Renal cortex interstitium (tissue), 11 donors: ENCODE measurements around the gene MED28. TPM values are rescaled to one million over a fixed set of nuclear protein-coding genes. Genes with fewer than 3 reads are reported as not detected.
"Not testable (repeated sequence)": the region's sequence is repeated elsewhere in the genome, so short reads cannot be mapped to it uniquely, and the experiment has no call there.

Experiments used
- DNase-seq, 11 donors: peaks; one replicate each; pipeline ENCODE4 v3.0.0-alpha.2; 2013; ENCODE audit warnings: low read depth in 9 of 11, low spot score in 4 of 11; ENCODE audit errors: extremely low read depth in 1 of 11
- polyA plus RNA-seq, 3 donors: library from polyadenylated mRNA; unstranded; fragments of 120-200 nt; gene quantifications; one replicate each; pipeline ENCODE4 v1.2.1, GENCODE V29; 2013; ENCODE audit not compliant: insufficient read length in 3 of 3

MED28 gene
- polyA plus RNA-seq, 3 donors, result 62.0 to 68.5 (median 66.2) TPM

GRCh38 chr4:17647927-17648326 is 33.5 kb downstream of the MED28 start:
- no peak for DNase-seq

- DNase-seq, result no peak
Measured at GRCh38 chr4:17650406-17650805, 36.0 kb downstream of the MED28 start.

- no peak for DNase-seq
Measured at GRCh38 chr4:17654701-17655100, 40.3 kb downstream of the MED28 start.

- no peak for DNase-seq
Measured at GRCh38 chr4:17657090-17657489, 42.6 kb downstream of the MED28 start.

- no peak for DNase-seq
Measured at GRCh38 chr4:17657849-17658248, 43.4 kb downstream of the MED28 start.

GRCh38 chr4:17659196-17659595 is 44.8 kb downstream of the MED28 start:
- not testable (repeated sequence) for DNase-seq

- DNase-seq, result no peak
Measured at GRCh38 chr4:17662694-17663093, 48.3 kb downstream of the MED28 start.

GRCh38 chr4:17664755-17665154 is 50.3 kb downstream of the MED28 start:
- no peak for DNase-seq

- no peak for DNase-seq
Measured at GRCh38 chr4:17665346-17665745, 50.9 kb downstream of the MED28 start.

- DNase-seq, result no peak
Measured at GRCh38 chr4:17665852-17666251, 51.4 kb downstream of the MED28 start.

- DNase-seq, result no peak
Measured at GRCh38 chr4:17667253-17667652, 52.8 kb downstream of the MED28 start.

GRCh38 chr4:17667653-17668201 is 53.3 kb downstream of the MED28 start:
- DNase-seq, result no peak

GRCh38 chr4:17670423-17670822 is 56.0 kb downstream of the MED28 start:
- DNase-seq, result no peak

GRCh38 chr4:17680559-17681280 is 66.3 kb downstream of the MED28 start:
- DNase-seq, result no peak

- DNase-seq, result no peak
Measured at GRCh38 chr4:17681281-17682221, 67.1 kb downstream of the MED28 start.

- no peak for DNase-seq
Measured at GRCh38 chr4:17682222-17682566, 67.8 kb downstream of the MED28 start.
